Hair follicle dermal papilla cell (primary cell): ENCODE data around the gene CCDC97. TPM values are rescaled to one million over a fixed set of nuclear protein-coding genes. Genes with fewer than 3 reads are reported as not detected.

Experiments
- small RNA-seq: library from RNA; depleted of rRNA; stranded (forward); fragments of <200 nt; gene quantifications from one replicate; pipeline ENCODE3, GENCODE V24; 2012
- total RNA-seq: library from RNA; depleted of rRNA; stranded (reverse); fragments of >200 nt; gene quantifications from 2 replicates; pipeline ENCODE4 v1.2.3, GENCODE V29; 2012

Gene CCDC97
- 15.8 and 20.3 TPM in 2 replicates for total RNA-seq

DNA sequence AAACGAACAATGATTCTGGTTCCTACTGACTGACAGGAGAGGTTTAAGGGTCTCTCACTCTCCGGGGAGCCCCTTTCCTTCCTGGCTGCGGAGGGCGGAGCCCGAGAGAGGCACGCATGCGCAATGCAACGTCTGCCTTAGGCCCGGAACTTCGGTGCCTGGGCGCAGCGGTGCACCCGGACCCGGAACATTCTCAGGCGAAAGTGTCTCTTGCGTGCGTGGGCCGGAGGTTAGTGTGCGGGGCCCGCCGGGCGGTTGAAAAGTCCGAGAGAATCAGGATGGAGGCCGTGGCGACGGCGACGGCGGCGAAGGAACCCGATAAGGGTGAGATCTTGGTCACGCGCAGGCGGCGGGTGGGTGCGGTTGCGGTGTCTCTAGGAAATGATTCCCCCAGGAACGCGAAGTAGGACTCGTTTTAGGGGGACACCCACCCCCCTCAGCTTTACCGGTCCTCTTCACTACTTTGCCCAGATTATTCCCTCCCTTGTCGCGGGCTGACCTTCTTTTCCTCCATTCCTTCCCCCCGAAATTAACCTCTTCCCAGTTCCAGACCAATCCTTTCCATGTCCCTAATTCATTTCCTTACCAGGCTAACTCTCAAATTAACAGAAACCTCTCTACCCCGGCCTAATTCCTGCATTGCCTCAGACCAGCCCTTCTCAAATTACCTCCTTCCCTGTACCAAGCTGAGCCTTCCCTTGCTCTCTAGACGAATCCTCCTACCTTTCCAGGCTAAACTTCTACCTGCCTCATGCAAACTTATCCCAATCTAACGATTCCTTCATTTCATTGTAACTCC lies at the start of gene CCDC97:
CCDC97 (plus strand) TSS at position 140 of the 799 bp plus-strand sequence; CDS start at position 279, 139 bp downstream.

DNA sequence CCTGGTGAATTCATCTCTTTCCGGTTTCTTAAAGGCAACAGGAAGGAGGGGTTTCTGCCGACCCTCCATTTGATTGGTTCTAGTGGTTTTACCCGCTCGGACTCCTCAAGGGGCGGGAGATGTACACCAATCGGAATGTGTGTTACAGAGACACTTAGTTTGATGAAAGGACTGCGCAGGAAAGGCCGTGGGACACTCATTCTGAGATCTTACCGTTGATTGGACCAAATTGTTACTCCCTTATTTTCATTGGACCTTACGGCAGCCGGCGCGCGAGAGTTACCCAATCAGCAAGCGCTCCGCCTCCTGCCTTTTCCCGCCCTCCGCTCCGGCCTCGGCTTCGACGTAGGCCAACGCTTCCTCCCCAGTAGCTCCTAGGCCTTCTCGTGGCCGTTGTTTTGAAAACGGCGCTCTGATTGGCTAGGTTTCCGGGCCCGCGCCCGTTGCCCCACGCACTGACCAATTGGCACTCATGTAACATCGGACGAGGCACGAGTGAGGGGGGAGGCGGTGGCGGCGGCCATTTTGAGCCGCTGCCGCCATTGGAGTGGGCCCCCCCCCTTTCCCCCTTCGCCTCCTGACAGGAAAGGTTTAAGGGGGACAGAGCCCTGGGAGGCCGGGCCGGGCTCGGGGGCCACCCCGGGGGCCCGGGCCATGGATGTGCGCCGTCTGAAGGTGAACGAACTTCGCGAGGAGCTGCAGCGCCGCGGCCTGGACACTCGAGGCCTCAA lies 46.0 kb upstream of the CCDC97 start, which contains the start of gene HNRNPUL1:
HNRNPUL1 (plus strand) TSS at position 523 of the 731 bp plus-strand sequence; CDS start at position 655, 132 bp downstream.

DNA sequence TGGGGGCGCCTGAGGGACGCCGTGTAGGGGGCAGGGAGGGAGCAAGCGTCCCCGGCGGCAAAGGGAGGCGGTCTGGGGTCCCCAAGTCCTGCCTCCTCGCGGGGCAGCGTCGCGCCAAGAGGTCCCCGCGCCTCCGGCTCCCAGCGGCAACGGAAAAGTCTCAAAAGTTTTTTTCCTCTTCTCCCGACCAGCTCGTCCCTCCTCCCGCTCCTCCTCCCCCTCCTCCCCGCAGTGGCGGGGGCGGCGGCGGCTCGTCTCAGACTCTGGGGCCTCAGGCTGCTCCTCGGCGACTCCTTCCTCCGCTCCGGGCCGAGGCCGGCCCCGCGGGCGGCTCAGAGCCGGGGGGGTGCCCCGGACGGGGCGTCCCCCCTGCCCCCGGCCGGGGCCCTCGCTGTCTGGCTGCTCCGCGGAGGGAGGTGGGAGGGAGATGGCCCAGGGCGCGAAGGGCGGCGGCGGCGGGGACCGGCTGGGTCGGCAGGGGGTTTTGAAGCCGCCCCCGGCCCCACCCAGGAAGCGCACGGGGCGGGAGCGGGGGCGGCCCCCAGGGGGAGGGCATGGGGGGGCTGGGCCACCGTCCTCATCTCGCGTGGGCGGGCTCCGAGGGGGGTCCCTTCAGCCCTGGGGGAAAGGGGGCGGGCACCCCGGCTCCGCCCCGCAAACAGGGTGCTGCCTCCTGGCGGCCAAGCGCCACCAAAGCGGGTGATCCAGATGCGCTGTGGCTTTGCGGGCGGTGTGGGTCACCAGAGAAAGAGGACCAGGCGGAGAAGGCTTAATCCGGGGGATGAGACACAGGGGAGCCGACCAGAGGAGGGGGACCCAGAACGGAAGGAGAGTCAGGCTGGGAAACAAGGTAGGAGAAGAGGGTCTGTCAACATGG lies 43.7 kb downstream of the CCDC97 start, which contains the start of gene TGFB1:
TGFB1 (minus strand) TSS at position 457 of the 877 bp plus-strand sequence. CDS start 878 bp downstream, outside the sequence.

GRCh38 chr19:41363753-41364523 lies 54.0 kb downstream of the CCDC97 start, which contains the start of gene B9D2:
B9D2 (minus strand) TSS chr19:41364149; CDS start chr19:41363519, 630 bp downstream.

Small RNAs within 50 kb of the gene (small RNA-seq; reads per million reads assigned to genes)
- gene RN7SL34P, result not detected

Other genes starting within 250 kb of the CCDC97 start
- not detected in 2 replicates for gene CYP2A13, start 221.7 kb upstream of the CCDC97 start, total RNA-seq
- not detected in 2 replicates for gene CYP2F1, start 195.7 kb upstream of the CCDC97 start, total RNA-seq
- not detected in 2 replicates for gene CYP2S1, start 117.0 kb upstream of the CCDC97 start, total RNA-seq
- gene AXL, start 90.9 kb upstream of the CCDC97 start, total RNA-seq, result 361 and 371 TPM in 2 replicates
- 117 and 128 TPM in 2 replicates for gene HNRNPUL1, start 45.8 kb upstream of the CCDC97 start, total RNA-seq
- 16.2 and 17.5 TPM in 2 replicates for gene TGFB1, start 43.8 kb downstream of the CCDC97 start, total RNA-seq
- 2.9 and 4.9 TPM in 2 replicates for gene B9D2, start 54.0 kb downstream of the CCDC97 start, total RNA-seq
- 3.7 and 5.1 TPM in 2 replicates for gene TMEM91, start 66.4 kb downstream of the CCDC97 start, total RNA-seq
- 6.8 and 7.4 TPM in 2 replicates for gene EXOSC5, start 87.2 kb downstream of the CCDC97 start, total RNA-seq
- gene BCKDHA, start 87.6 kb downstream of the CCDC97 start, total RNA-seq, result 24.5 and 26.4 TPM in 2 replicates
- 5.8 TPM in 2 replicates for gene B3GNT8, start 117.2 kb downstream of the CCDC97 start, total RNA-seq
- gene DMAC2, start 129.7 kb downstream of the CCDC97 start, total RNA-seq, result 35.3 and 36.3 TPM in 2 replicates
- gene ERICH4, start 133.0 kb downstream of the CCDC97 start, total RNA-seq, result not detected in 2 replicates